ENCODE measurements around the gene PRKN.

GRCh38 chr6:162631546-162631945 lies 96.0 kb downstream of the PRKN start:
- TF ChIP-seq CTCF (IDR thresholded peaks at IDR 0.05) (no peak), POLR2AphosphoS5 (IDR thresholded peaks at IDR 0.05) (no peak)
